ENCODE results near the gene PDZD2.

Gene PDZD2

DNA sequence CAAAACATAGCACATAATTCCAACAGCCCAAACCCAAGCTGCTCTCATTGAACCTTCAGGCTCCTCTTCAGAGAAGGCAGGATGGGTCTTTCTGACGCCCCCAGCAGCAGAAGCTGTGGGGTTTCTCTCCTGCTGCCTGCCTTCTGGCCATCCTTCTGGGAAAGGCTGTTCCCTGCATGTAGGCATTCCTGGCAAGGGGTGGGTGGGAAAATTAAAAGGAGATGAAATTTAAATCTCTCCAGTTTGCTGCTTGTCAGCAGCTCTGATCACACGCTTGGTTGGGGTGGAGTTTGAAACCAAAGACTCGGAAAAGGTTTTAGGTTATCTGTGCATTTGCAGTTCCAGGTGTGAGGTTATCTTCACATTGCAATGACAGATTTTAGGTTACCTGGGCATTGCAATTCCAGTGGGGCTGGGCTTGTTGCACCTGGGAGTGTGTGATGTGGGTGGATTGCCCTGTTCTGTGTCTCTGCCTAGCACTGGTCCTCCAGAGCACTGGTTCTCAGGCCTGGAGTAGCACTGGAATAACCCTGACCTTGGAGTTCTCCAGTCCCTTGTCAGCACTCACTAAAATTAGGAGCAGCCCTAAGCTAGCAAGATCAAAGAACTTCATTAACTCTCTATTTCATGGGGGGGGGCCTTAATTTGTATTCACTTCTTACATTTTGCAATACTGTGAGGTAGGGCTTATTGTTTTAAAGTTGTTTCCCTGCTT lies 109.7 kb downstream of the PDZD2 start:
- TF ChIP-seq, protein P1, sequence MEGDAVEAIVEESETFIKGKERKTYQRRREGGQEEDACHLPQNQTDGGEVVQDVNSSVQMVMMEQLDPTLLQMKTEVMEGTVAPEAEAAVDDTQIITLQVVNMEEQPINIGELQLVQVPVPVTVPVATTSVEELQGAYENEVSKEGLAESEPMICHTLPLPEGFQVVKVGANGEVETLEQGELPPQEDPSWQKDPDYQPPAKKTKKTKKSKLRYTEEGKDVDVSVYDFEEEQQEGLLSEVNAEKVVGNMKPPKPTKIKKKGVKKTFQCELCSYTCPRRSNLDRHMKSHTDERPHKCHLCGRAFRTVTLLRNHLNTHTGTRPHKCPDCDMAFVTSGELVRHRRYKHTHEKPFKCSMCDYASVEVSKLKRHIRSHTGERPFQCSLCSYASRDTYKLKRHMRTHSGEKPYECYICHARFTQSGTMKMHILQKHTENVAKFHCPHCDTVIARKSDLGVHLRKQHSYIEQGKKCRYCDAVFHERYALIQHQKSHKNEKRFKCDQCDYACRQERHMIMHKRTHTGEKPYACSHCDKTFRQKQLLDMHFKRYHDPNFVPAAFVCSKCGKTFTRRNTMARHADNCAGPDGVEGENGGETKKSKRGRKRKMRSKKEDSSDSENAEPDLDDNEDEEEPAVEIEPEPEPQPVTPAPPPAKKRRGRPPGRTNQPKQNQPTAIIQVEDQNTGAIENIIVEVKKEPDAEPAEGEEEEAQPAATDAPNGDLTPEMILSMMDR (IDR thresholded peaks at IDR 0.05), result no peak
- TF ChIP-seq ZFX (IDR thresholded peaks at IDR 0.05; ENCODE audit: borderline replicate concordance), result no peak
- H3K27ac ChIP-seq, result no peak overlapping the region

DNA sequence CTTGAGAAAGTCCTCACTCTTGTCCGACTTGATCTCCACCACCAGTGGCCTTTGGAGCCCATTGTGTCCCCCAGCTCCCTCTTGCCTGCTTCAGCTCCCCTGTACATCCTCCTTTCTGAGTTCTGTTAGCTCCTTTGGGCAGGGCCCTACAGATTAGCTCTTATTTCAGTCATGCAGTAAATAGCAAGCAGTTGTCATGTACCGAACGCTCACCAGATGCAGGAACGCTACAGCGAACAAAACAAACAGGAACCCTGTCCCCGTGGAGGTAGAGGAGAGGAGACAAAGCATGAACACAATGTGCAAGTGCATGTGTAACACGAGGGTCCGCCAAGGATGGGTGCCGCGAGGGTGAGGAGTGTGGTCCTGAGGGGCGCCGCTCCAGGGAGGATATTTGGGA lies 111.3 kb downstream of the PDZD2 start:
- no peak for TF ChIP-seq ZFX (IDR thresholded peaks at IDR 0.05; ENCODE audit: borderline replicate concordance)
- TF ChIP-seq, protein P1 (IDR thresholded peaks at IDR 0.05), result no peak
- no peak overlapping the region for H3K27ac ChIP-seq

DNA sequence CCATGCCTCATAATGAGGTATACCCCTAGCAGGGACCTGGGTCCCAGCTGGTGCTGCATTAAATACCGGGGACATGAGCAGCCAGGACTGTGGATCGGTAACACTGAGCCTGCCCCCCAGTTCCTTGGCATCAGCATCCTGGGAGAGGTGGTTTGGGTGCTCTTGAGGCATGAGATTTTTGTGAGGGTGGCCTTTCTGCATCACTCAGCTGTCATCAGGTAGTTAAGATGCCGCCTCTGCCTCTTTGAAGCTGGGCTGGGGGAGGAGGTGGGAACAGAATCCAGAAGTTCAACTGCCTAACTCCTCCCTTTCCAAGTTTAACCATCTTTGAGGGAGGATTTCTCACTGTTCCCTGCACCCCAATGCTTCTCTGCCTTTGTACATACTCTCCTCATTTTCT lies 112.7 kb downstream of the PDZD2 start:
- no peak overlapping the region for H3K27ac ChIP-seq
- TF ChIP-seq, protein P1 (IDR thresholded peaks at IDR 0.05), result no peak
- no peak for TF ChIP-seq ZFX (IDR thresholded peaks at IDR 0.05; ENCODE audit: borderline replicate concordance)

DNA sequence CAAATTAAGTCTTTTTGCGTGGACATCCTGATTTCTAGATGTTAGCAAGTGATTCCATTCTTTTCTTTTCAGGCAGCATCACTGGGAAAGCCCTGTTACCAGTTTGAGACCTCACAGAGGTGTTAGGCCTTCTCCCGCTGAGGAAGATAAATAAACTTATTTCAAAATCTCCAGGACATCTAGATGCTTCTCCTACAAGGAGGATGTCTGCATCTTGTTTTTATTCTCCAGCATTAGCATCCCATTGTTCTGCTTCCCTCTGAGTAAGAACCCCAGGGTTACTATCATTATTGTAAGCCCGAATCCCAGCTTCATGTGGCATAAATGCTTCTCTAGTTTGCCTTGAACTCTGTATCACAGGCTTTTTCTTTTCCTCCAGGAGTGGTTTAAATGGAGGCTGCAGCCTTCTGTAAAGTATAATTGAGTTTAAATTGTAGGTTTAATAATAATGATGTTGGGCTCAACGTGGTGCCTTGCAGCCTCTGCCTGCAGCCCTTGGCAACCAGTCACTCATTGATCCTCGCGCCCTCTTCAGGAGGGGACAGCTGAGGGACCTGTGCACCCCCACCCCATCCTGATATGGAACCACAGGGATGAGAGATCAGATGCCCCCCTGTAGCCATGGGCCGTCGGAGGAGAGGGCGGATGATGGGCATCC lies 114.9 kb downstream of the PDZD2 start:
- TF ChIP-seq, protein P1 (IDR thresholded peaks at IDR 0.05), result no peak
- H3K27ac ChIP-seq, result no peak overlapping the region

DNA sequence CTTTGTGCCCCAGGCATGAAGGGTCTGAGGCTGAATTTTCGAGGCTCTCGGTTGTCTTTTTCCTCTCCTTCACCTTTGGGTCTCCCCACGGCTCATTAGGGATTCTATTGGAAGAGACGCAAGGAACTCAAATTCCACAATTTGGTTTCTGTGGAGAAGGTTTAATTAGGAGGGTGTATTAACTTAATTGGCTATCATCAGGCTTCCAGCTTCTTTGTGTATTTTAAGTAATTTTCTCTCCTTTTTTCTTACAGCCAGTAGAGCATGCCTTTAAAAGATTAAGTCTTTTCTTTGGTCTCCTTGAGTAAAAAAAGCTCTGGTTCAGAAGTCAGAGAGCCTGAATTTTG lies 115.4 kb downstream of the PDZD2 start:
- TF ChIP-seq ZFX (IDR thresholded peaks at IDR 0.05; ENCODE audit: borderline replicate concordance), result no peak
- TF ChIP-seq, protein P1 (IDR thresholded peaks at IDR 0.05), result no peak
- no peak overlapping the region for H3K27ac ChIP-seq

DNA sequence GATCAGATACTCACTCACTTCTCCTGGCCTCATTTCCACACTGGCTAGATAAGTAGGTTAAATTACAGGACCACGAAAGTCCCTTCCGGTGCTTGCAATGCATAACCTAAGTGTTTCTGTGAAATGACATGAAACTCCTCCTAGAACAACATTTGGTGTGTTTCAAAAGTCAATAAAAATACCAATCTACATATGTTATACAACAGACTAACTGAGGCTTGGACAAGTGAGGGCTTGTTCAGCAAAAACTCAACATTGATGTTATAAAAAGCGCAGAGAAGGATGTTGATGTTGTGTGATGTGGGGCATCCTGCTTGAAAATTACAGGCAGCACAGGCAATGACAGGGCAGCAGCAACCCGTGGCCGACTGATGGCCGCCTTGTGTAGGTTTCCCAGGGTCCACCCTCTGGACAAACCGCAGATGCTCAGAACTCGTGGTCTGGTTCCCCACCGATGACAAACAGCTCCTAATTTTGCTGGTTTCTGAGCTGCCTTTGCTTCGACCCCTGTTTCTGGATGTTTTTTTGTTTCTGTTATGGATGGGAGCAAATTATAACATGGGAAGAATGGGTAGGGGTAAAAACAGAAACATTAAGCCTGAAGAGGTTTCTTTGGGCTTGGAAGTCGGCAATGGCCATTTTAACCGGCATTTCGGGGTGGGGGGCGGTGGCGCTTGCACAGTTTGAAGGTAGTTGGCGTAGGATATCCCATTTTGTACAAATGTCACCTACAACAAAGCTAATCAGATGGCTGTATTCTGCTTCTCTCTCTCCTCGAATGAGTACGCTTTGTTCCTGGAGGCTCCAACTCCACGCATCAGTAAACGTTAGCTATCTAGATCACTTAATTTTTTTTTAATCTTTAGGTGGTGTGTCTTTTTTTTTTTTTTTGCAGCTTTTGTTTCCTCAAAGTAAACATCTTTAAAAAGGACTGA lies 116.1 kb downstream of the PDZD2 start:
- no peak for TF ChIP-seq ZFX (IDR thresholded peaks at IDR 0.05; ENCODE audit: borderline replicate concordance)
- TF ChIP-seq, protein P1 (IDR thresholded peaks at IDR 0.05), result no peak
- H3K27ac ChIP-seq, result no peak overlapping the region

Data from 22Rv1 (cell line).